Upper lobe of left lung (tissue), 4 donors: ENCODE results near the gene AXDND1.

Experiments used
- EP300 ChIP-seq, 4 donors: sonication (generic); formaldehyde crosslinking; IDR thresholded peaks; one replicate each; pipeline ENCODE4 v1.5.1; 2017; ENCODE audit warnings: antibody characterized with exemption in 4 of 4, control low read depth in 2 of 4
- POLR2A ChIP-seq, 4 donors: fragments of 450-650 bp; IDR thresholded peaks; one replicate each; pipeline ENCODE4 v1.5.1; 2016 to 2017; ENCODE audit warnings: antibody characterized with exemption in 4 of 4, mild to moderate bottlenecking in 2 of 4
- POLR2AphosphoS5 ChIP-seq, 2 donors: sonication (generic); formaldehyde crosslinking; IDR thresholded peaks; one replicate each; pipeline ENCODE4 v1.5.1; 2017; ENCODE audit warnings: antibody characterized with exemption in 2 of 2
- TF ChIP-seq, protein P1 (sequence below), 6 experiments: fragments of 450-650 bp in 4 of 6; fragments of 200-600 bp in 2 of 6; sonication (generic) in 2 of 6; IDR thresholded peaks; one replicate each; pipeline ENCODE4 v1.5.1; 2016 to 2019; ENCODE audit warnings: antibody characterized with exemption in 6 of 6

- TF ChIP-seq POLR2A (IDR thresholded peaks at IDR 0.05) (no peak), POLR2AphosphoS5 (IDR thresholded peaks at IDR 0.05) (no peak), EP300 (IDR thresholded peaks at IDR 0.05) (no peak)
- TF ChIP-seq, protein P1, sequence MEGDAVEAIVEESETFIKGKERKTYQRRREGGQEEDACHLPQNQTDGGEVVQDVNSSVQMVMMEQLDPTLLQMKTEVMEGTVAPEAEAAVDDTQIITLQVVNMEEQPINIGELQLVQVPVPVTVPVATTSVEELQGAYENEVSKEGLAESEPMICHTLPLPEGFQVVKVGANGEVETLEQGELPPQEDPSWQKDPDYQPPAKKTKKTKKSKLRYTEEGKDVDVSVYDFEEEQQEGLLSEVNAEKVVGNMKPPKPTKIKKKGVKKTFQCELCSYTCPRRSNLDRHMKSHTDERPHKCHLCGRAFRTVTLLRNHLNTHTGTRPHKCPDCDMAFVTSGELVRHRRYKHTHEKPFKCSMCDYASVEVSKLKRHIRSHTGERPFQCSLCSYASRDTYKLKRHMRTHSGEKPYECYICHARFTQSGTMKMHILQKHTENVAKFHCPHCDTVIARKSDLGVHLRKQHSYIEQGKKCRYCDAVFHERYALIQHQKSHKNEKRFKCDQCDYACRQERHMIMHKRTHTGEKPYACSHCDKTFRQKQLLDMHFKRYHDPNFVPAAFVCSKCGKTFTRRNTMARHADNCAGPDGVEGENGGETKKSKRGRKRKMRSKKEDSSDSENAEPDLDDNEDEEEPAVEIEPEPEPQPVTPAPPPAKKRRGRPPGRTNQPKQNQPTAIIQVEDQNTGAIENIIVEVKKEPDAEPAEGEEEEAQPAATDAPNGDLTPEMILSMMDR (IDR thresholded peaks at IDR 0.05): no peak
Observed at GRCh38 chr1:179548666-179549367, 183.0 kb downstream of the AXDND1 start.
